Smooth muscle cell (in vitro differentiated cells): Measurements from ENCODE around the gene SIGLEC12. TPM values are rescaled to one million over a fixed set of nuclear protein-coding genes. Genes with fewer than 3 reads are reported as not detected.

ENCODE experiments used
- DNase-seq: peaks from one replicate; lab custom pipeline; 2025; ENCODE audit not compliant: unreplicated experiment; lab: John Stamatoyannopoulos, UW
- H2AFZ ChIP-seq: fragments of 200-600 bp; sonication (generic); 2 replicates; pipeline ENCODE4 v1.6.0; 2016; ENCODE audit warnings: antibody characterized with exemption, low read depth, mild to moderate bottlenecking
- H3F3A ChIP-seq: fragments of 200-600 bp; sonication (generic); 2 replicates; pipeline ENCODE4 v1.6.0; 2017; ENCODE audit warnings: antibody characterized with exemption, low read depth
- H3K27ac ChIP-seq: fragments of 200-600 bp; sonication (generic); 2 replicates; pipeline ENCODE4 v1.5.1; 2016; ENCODE audit warnings: low read depth, mild to moderate bottlenecking
- H3K27me3 ChIP-seq: fragments of 200-600 bp; sonication (generic); 2 replicates; pipeline ENCODE4 v1.6.1; 2016; ENCODE audit warnings: low read depth, mild to moderate bottlenecking
- H3K36me3 ChIP-seq: fragments of 200-600 bp; sonication (generic); 2 replicates; pipeline ENCODE4 v1.5.1; 2016; ENCODE audit warnings: low read depth
- H3K4me1 ChIP-seq: fragments of 200-600 bp; sonication (generic); 2 replicates; pipeline ENCODE4 v1.5.1; 2016; ENCODE audit warnings: low read depth
- H3K4me2 ChIP-seq: fragments of 200-600 bp; sonication (generic); 2 replicates; pipeline ENCODE4 v1.6.0; 2016; ENCODE audit warnings: mild to moderate bottlenecking
- H3K4me3 ChIP-seq: fragments of 200-600 bp; sonication (generic); 2 replicates; pipeline ENCODE4 v1.5.1; 2016; ENCODE audit warnings: mild to moderate bottlenecking
- H3K79me2 ChIP-seq: fragments of 200-600 bp; sonication (generic); 2 replicates; pipeline ENCODE4 v1.6.0; 2016; ENCODE audit warnings: low read depth, mild to moderate bottlenecking
- H3K9ac ChIP-seq: fragments of 200-600 bp; sonication (generic); 2 replicates; pipeline ENCODE4 v1.6.0; 2016; ENCODE audit warnings: low read depth
- H3K9me3 ChIP-seq: fragments of 200-600 bp; sonication (generic); replicated peaks from 2 replicates; pipeline ENCODE4 v1.5.1; 2016; ENCODE audit warnings: low read depth
- H4K20me1 ChIP-seq: fragments of 200-600 bp; sonication (generic); 2 replicates; pipeline ENCODE4 v1.6.0; 2016; ENCODE audit warnings: low read depth
- WGBS: methylation state at CpG from one replicate; pipeline ENCODE4 v1.1.7; 2016; ENCODE audit warnings: low lambda C conversion rate; 5-methylcytosine and 5-hydroxymethylcytosine counted together
- polyA plus RNA-seq: library from polyadenylated mRNA; unstranded; fragments of >200 nt; fragmentation: Nextera tagmentation; extraction: Ambion mirVana; gene quantifications from 2 replicates; pipeline ENCODE4 v1.2.1, GENCODE V29; 2016
- total RNA-seq: library from RNA; depleted of rRNA; stranded (reverse); fragments of >200 nt; gene quantifications from 2 replicates; pipeline ENCODE4 v1.2.3, GENCODE V29; 2014
- TF ChIP-seq, protein P1 (sequence below): fragments of 200-600 bp; sonication (generic); IDR thresholded peaks from 2 replicates; pipeline ENCODE4 v1.5.1; 2017; ENCODE audit warnings: borderline replicate concordance, mild to moderate bottlenecking, antibody characterized with exemption; ENCODE audit not compliant: insufficient read depth, poor library complexity, severe bottlenecking

Gene SIGLEC12
- total and polyA plus RNA-seq, 2 experiments from 2014 or later = not detected

DNA sequence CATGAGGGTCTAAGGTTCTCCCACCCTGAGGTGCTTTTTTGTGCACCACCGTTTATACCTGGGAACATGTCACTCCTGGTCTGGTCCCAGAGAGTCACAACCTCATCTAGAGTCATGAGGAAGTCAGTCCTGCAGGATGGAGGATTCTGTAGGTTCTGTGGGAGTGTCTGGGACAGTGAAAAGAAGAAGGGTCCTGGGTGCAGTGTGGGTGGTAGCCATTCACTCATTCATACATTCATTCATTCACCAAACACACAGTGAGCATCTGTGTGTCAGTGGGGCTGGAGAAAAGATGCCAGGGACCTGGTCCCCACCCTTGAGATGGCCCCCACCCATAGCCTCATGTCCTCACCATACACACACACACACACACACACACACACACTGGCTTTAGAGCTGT is 32.0 kb downstream of the SIGLEC12 start:
- Histone ChIP-seq H2AFZ (no peak overlapping the region), H3K36me3 (no peaks in the 10 kb centered on the region), H3F3A (no peaks in the 10 kb centered on the region), H3K79me2 (no peaks in the 10 kb centered on the region), H4K20me1 (no peaks in the 10 kb centered on the region), H3K4me3 (no peak overlapping the region), H3K9me3 (no peaks in the 10 kb centered on the region), H3K27ac (no peak overlapping the region), H3K4me1 (no peaks in the 10 kb centered on the region), H3K27me3 (no peaks in the 10 kb centered on the region), H3K4me2 (no peak overlapping the region), H3K9ac (no peak overlapping the region)
- WGBS = 54% methylated on average over 1 of the region's 1 CpG
- DNase-seq = no peak
- TF ChIP-seq, protein P1, sequence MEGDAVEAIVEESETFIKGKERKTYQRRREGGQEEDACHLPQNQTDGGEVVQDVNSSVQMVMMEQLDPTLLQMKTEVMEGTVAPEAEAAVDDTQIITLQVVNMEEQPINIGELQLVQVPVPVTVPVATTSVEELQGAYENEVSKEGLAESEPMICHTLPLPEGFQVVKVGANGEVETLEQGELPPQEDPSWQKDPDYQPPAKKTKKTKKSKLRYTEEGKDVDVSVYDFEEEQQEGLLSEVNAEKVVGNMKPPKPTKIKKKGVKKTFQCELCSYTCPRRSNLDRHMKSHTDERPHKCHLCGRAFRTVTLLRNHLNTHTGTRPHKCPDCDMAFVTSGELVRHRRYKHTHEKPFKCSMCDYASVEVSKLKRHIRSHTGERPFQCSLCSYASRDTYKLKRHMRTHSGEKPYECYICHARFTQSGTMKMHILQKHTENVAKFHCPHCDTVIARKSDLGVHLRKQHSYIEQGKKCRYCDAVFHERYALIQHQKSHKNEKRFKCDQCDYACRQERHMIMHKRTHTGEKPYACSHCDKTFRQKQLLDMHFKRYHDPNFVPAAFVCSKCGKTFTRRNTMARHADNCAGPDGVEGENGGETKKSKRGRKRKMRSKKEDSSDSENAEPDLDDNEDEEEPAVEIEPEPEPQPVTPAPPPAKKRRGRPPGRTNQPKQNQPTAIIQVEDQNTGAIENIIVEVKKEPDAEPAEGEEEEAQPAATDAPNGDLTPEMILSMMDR = no peak

GRCh38 chr19:51469162-51469561 is 32.4 kb downstream of the SIGLEC12 start:
- DNase-seq = no peak
- TF ChIP-seq, protein P1 = no peak
- Histone ChIP-seq H3K36me3 (no peaks in the 10 kb centered on the region), H3K4me2 (no peak overlapping the region), H3K27me3 (no peaks in the 10 kb centered on the region), H3K9me3 (no peaks in the 10 kb centered on the region), H4K20me1 (no peaks in the 10 kb centered on the region), H2AFZ (no peak overlapping the region), H3K4me1 (no peaks in the 10 kb centered on the region), H3F3A (no peaks in the 10 kb centered on the region), H3K9ac (no peak overlapping the region), H3K27ac (no peak overlapping the region), H3K4me3 (no peak overlapping the region), H3K79me2 (no peaks in the 10 kb centered on the region)
- WGBS = 69% methylated on average over 4 of the region's 4 CpGs

DNA sequence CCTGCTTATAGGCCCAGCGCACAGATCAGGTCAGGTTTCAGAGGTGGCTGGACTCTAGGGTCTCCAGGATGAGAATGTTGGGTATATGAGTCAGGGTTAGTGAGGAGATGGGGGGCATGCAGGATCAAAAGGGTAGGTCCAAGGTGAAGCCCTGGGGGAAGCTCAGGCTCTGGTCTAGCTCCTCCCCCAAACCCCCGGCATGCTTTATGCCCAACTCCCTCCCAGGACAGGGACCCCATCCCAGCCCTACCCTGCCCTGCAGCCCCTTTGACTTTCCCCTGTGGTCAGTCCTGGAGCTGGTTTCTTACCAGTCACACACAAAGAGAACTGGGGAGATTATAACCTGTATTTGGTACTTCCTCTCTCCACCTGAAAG is 33.1 kb downstream of the SIGLEC12 start:
- Histone ChIP-seq H3K4me3 (no peak overlapping the region), H3K4me2 (no peak overlapping the region), H3F3A (no peaks in the 10 kb centered on the region), H2AFZ (no peak overlapping the region), H3K36me3 (no peaks in the 10 kb centered on the region), H3K9me3 (no peaks in the 10 kb centered on the region), H4K20me1 (no peaks in the 10 kb centered on the region), H3K4me1 (no peaks in the 10 kb centered on the region), H3K27me3 (no peaks in the 10 kb centered on the region), H3K9ac (no peak overlapping the region), H3K27ac (no peak overlapping the region), H3K79me2 (no peaks in the 10 kb centered on the region)
- TF ChIP-seq, protein P1 = no peak
- no peak for DNase-seq
- WGBS = 75% methylated on average over 2 of the region's 2 CpGs

DNA sequence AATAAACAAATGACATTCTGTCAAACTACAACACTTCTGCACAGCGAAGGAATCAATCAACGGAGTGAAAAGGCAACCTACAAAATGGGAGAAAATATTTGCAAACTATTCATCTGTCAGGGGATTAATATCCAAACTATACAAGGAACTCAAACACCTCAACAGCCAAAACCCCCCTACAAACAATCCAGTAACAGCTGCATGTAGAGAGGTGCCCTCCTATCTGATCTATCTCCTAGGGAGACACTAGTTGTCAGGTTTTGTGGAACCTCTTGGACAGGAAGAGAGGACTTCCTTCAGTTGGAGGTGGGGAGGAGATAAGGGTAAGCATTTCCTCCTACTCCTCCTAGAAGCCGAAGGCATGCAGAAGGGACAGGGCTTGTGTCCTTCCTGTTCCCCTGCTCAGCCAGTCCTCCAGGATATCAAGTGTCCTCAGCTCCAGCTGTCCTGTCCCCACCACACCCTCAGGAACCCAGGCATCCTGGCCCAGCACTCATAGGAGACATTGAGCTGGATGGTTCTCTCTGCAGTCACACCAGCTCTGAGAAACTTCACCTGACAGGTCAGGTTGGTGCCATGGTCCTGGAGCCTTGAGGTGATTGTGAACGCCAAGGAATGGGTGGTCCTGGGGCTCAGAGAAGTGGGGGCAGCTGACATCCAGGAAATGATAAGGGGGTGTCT is 33.6 kb downstream of the SIGLEC12 start:
- Histone ChIP-seq H3K9ac (no peak overlapping the region), H3K36me3 (no peaks in the 10 kb centered on the region), H4K20me1 (no peaks in the 10 kb centered on the region), H3K4me1 (no peaks in the 10 kb centered on the region), H3K27me3 (no peaks in the 10 kb centered on the region), H3K79me2 (no peaks in the 10 kb centered on the region), H2AFZ (no peak overlapping the region), H3K27ac (no peak overlapping the region), H3K9me3 (no peaks in the 10 kb centered on the region), H3F3A (no peaks in the 10 kb centered on the region), H3K4me2 (no peak overlapping the region), H3K4me3 (no peak overlapping the region)
- TF ChIP-seq, protein P1 = no peak
- DNase-seq = no peak
- WGBS = 51% methylated on average over 4 of the region's 4 CpGs
